Panc1 (cell line): Measurements from ENCODE around the gene LRBA.

ENCODE experiments used
- CTCF ChIP-seq: fragments of 450-650 bp; IDR thresholded peaks from 2 replicates; pipeline ENCODE4 v1.5.1; 2017; ENCODE audit warnings: mild to moderate bottlenecking
- POLR2AphosphoS5 ChIP-seq: IDR thresholded peaks from 2 replicates; pipeline ENCODE4 v1.6.1; 2012; ENCODE audit warnings: mild to moderate bottlenecking, low read depth, low read length, moderate library complexity
- SIN3A ChIP-seq: IDR thresholded peaks from 2 replicates; pipeline ENCODE4 v1.6.1; 2012; ENCODE audit warnings: low read depth, mild to moderate bottlenecking, low read length, moderate library complexity, borderline replicate concordance; ENCODE audit not compliant: insufficient read depth
- TCF7L2 ChIP-seq: IDR thresholded peaks from 2 replicates; pipeline ENCODE4 v1.6.1; 2011; ENCODE audit warnings: mild to moderate bottlenecking, low read depth, low read length, inconsistent platforms

GRCh38 chr4:150585611-150586010 is 429.5 kb downstream of the LRBA start:
- TF ChIP-seq CTCF (no peak), TCF7L2 (no peak), POLR2AphosphoS5 (no peak), SIN3A (no peak)
